Activated naive CD4-positive, alpha-beta T cell treated with anti-CD3 and anti-CD28 coated beads for 36 hours (primary cell): ENCODE data around the gene TMEM181. TPM values are rescaled to one million over a fixed set of nuclear protein-coding genes. Genes with fewer than 3 reads are reported as not detected.

Source experiments
- CTCF ChIA-PET: fragments of 350-600 bp; sonication (Branson Sonifier 250); formaldehyde crosslinking; loops from one replicate; lab custom pipeline; 2021; ENCODE audit warnings: antibody characterized with exemption; lab: Charles Lee
- DNase-seq: peaks from one replicate; pipeline ENCODE4 v3.0.0-alpha.2; 2020
- H3K27ac Mint-ChIP-seq: one replicate; pipeline ENCODE4 v1.8.0; 2021; ENCODE audit warnings: mild to moderate bottlenecking, mixed read lengths
- H3K27me3 Mint-ChIP-seq: one replicate; pipeline ENCODE4 v1.8.0; 2021; ENCODE audit warnings: low read depth, mixed read lengths
- H3K36me3 Mint-ChIP-seq: one replicate; pipeline ENCODE4 v1.8.0; 2021; ENCODE audit warnings: low read depth, mixed read lengths
- H3K4me1 Mint-ChIP-seq: one replicate; pipeline ENCODE4 v1.8.0; 2021; ENCODE audit warnings: low read depth, mixed read lengths
- H3K4me3 Mint-ChIP-seq: one replicate; pipeline ENCODE4 v1.8.0; 2021; ENCODE audit warnings: mild to moderate bottlenecking, moderate library complexity, mixed read lengths
- H3K9me3 Mint-ChIP-seq: one replicate; pipeline ENCODE4 v1.8.0; 2021; ENCODE audit warnings: mixed read lengths
- intact Hi-C: fragments of 100-400 bp; cut with micrococcal nuclease; formaldehyde crosslinking; loops from one replicate; pipeline ENCODE4 v1.15.1; 2023
- microRNA-seq: library from miRNA; unstranded; fragments of <30 nt; microRNA quantifications from one replicate; pipeline ENCODE4 v1.2.0, GENCODE V29; 2022; ENCODE audit warnings: borderline microRNAs expressed, borderline replicate concordance
- total RNA-seq, 2 experiments: library from RNA; stranded (reverse); gene quantifications; one replicate each; pipeline ENCODE4 v1.2.3, GENCODE V29; 2021

TMEM181 gene
- total RNA-seq, 2 experiments from 2014 or later = 8.3 to 8.6 TPM

DNA sequence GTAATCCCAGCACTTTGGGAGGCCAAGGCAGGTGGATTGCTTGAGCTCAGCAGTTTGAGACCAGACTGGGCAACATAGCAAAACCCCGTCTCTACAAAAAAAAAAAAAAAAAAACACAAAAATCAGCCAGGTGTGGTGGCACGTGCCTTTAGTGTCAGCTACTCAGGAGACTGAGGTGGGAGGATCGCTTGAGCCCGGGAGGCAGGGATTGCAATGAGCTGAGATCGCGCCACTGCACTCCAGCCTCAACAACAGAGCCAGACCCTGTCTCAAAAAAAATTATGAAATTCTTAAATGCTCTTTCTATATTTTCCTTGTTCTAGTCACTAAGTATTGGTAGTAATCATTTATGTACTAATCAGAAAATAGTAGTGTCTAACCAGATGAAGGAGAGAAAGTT, 120.6 kb downstream of the TMEM181 start:
- no peaks in the 10 kb centered on the region for H3K9me3 Mint-ChIP-seq
- no peak overlapping the region for H3K27ac Mint-ChIP-seq
- H3K36me3 Mint-ChIP-seq = peaks cover 63% of the 10 kb centered on the region
- no peaks in the 10 kb centered on the region for H3K27me3 Mint-ChIP-seq
- peaks cover 28% of the 10 kb centered on the region for H3K4me1 Mint-ChIP-seq
- H3K4me3 Mint-ChIP-seq = no peak overlapping the region
- no peak for DNase-seq
- intact Hi-C loops = no loop called here
- CTCF ChIA-PET = no interaction called here

- intact Hi-C loops = no loop called here
- CTCF ChIA-PET = interaction anchor here (1.0 kb wide), 1 partner anchor 15 kb away, joined by 4 read pairs; no protein-coding TSS in a partner anchor
- no peaks in the 10 kb centered on the region for H3K9me3 Mint-ChIP-seq
- peaks cover 53% of the 10 kb centered on the region for H3K4me1 Mint-ChIP-seq
- H3K27me3 Mint-ChIP-seq = no peaks in the 10 kb centered on the region
- no peak overlapping the region for H3K4me3 Mint-ChIP-seq
- H3K36me3 Mint-ChIP-seq = peaks cover 67% of the 10 kb centered on the region
- peak overlapping the region; percentile 51 for H3K27ac Mint-ChIP-seq
- DNase-seq = peak; percentile 48
Observed at GRCh38 chr6:158684311-158684710, 124.4 kb downstream of the TMEM181 start.

GRCh38 chr6:158684745-158685324, 124.9 kb downstream of the TMEM181 start:
- Mint-ChIP-seq H3K4me1 (peaks cover 55% of the 10 kb centered on the region), H3K27me3 (no peaks in the 10 kb centered on the region), H3K27ac (no peak overlapping the region), H3K9me3 (no peaks in the 10 kb centered on the region), H3K36me3 (peaks cover 67% of the 10 kb centered on the region), H3K4me3 (no peak overlapping the region)
- intact Hi-C loops = no loop called here
- CTCF ChIA-PET = interaction anchor here (1.0 kb wide), 1 partner anchor 15 kb away, joined by 4 read pairs; no protein-coding TSS in a partner anchor
- no peak for DNase-seq

Small RNA genes lying within 50 kb of the gene (microRNA-seq; reads per million reads assigned to microRNA genes)
- not detected for gene MIR7161

Other genes starting within 250 kb of the TMEM181 start
- gene TULP4, start 247.6 kb upstream of the TMEM181 start, total RNA-seq = 10 to 100 TPM; 17.4 to 17.6 TPM
- gene DYNLT1, start 84.7 kb downstream of the TMEM181 start, total RNA-seq = 100 to 1,000 TPM in 1 of 2 experiments, 10 to 100 TPM in 1; 99.1 to 107 TPM
- gene SYTL3, start 90.0 kb downstream of the TMEM181 start, total RNA-seq = 100 to 1,000 TPM; 115 to 120 TPM